GM19372 (cell line): ENCODE measurements around the gene EIF4EBP3.

Source experiments
- ATAC-seq: cut with Tn5 transposase; IDR thresholded peaks from one replicate; pipeline ENCODE4 v1.9.1; 2021; ENCODE audit warnings: mild to moderate bottlenecking, low read depth, moderate library complexity; ENCODE audit not compliant: unreplicated experiment

The EIF4EBP3 gene

DNA sequence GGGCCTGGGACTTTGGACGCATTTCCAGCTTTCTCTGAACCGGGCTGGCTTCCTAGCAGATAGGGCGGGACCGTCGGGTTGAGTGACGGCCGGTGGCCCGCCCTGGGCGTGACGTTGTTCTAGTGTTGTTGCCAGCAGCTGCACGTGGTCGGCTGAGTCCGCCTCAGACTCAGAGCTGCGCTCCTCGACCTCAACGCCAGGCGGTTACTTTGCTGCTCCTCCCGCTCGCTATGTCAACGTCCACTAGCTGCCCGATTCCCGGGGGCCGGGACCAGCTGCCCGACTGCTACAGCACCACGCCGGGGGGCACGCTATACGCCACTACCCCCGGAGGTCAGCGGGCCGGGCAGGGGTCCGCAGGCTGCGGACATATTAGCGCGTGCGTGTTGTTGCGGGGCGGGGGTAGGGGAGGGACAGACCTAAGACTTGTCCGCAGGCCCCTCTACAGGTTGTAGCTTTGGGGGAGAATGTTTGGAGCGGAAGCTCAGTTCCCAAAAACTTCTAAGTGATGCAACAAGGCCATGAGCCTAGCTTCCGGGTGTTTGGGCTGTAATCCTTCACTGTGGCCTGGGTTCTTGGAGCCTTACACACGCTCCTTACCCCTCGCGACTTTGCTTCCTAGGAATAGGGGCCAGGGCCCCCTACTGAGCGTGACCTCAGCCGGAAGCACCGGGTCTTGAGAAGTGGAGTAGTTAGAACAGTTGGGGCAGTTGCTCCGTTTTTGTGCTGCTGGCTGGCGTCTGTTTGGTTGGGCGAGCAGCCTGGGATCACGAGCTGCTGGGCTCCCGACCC lies at the start of gene EIF4EBP3:
TSS of gene EIF4EBP3 (plus strand) at position 155 of the 792 bp plus-strand sequence. CDS start at position 231, 76 bp downstream.
- peak; percentile 99 for ATAC-seq

DNA sequence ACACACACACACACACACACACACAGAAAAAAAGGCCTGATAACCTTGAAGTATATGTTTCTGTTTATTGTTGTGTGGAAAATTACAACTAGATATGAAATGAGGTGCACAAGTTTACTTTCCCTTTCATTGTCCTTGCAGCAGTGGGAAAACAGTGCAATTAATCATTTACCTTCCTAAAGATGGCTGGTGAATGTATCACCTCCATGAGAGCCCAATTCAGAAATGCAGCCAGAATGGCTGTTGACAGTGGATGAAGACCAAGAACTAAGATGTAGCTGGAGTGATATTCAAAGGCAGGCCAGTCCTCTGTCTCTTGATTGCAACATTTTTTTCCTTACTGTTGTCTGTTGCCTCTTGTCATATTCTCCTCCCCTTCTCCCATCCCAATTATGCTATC lies 49.6 kb upstream of the EIF4EBP3 start:
- ATAC-seq, result no peak

DNA sequence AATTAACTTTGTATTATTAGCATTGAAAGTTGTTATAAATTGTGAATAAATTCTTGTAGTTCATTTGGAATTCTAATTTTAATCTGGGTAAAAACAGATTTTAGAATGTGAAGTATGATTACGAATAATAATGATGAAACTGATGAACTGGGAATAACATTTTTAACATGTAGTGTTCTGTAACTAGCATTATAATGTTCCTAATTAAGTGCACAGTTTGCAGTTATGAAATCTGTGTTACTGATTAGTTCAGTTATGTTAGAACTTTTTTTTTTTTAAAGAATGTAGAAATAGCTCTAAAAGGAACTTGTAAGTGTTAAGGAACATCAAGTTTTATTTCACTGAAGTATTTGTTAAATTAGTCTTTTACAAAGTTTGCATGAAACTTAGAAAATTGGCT lies 48.9 kb upstream of the EIF4EBP3 start:
- no peak for ATAC-seq

DNA sequence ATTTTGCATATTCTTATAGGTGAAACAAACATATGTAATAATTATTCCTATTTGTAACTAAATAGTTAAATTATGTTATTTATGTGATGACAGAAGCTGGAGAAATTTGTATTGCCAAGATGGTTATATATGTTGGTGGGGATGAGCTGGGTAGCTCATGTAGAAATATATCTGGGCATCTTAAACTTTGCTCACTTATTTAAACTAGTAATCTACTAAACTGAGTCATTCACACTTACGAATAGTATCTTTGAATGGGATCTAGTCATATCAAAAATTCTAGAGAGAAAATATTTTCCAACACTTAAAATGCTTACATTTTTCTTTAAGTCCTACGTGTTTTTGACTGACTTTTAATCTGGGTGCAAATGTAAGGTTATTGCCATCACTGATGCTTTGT lies 44.6 kb upstream of the EIF4EBP3 start:
- no peak for ATAC-seq

DNA sequence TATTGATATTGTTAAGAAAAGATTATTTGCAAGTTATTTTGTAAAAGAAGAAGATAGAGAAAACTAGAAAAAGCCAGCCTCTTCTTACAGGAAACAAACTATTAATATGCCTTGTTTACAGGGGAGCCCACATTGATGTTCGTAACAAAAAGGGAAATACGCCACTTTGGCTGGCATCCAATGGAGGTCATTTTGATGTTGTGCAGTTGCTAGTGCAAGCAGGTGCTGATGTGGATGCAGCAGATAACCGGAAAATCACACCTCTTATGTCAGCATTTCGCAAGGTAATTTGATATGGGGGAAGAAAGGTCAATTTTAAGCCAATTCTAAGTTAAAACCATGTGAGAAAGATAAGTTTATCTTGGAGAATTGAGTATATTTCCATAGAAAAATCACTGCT lies 37.6 kb upstream of the EIF4EBP3 start:
- no peak for ATAC-seq

DNA sequence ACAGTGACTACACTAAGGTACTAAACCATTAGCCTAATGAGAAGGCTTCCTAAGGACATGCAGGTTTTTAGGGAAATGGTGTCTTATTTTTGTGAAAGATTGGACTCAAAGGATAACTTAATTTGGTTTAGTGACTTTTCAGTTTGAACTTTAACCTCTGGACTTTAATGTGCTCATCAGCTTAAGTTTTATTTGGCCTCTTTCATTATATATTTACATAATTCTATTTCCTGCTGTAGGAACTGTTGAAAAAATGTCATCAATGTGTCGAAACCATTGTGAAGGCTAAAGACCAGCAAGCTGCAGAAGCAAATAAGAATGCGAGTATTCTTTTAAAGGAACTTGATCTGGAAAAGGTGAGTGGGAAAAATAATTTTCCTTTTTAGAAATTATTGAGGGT lies 34.3 kb upstream of the EIF4EBP3 start:
- ATAC-seq, result no peak

DNA sequence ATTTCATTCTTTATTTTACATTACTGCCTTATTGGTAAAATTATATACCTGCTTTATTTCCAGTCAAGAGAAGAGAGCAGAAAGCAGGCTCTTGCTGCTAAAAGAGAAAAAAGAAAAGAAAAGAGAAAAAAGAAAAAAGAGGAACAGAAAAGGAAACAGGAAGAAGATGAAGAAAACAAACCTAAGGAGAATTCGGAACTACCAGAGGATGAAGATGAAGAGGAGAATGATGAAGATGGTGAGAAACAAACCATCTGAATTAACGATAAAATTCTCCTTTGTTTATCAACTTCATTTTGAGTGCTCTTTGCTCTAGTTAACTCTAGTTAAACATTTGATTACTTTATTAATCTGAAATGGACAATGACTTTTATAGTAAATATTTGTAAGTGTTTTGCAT lies 23.5 kb upstream of the EIF4EBP3 start:
- no peak for ATAC-seq

DNA sequence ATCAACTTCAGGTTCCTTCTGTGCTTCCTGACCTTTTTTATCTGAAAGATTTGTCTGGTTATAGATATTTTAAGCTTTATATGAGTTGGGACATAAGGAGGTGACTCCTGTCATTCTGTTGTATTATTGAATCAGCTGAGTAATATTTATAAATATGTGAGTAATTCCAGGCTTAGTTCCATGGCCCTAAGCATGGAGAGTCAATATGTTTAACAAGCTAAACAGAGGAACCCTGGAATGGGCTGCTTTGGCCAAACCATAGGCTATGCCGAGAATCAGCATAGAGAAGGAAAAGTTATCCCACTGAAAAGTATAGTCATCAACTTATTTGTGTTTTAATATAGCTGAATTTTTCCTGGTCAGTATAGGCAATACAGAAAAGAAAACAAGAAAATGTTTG lies 7.2 kb upstream of the EIF4EBP3 start:
- ATAC-seq, result no peak

DNA sequence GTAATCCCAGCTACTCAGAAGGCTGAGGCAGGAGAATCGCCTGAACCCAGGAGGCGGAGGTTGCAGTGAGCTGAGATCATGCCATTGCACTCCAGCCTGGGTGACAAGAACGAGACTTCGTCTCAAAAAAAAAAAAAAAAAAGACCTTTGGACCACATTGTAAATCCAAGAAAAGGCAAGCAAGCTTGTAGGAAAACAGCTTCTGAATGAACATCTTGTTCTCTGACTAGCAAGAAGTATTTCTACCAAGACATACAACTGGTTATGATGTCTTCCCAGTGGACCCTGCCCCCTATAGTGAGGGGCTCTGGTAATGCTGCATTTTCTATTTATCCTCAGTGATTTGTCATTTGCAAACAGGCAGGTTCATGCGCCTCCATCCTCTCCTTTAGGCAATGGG lies 4.5 kb upstream of the EIF4EBP3 start:
- no peak for ATAC-seq

DNA sequence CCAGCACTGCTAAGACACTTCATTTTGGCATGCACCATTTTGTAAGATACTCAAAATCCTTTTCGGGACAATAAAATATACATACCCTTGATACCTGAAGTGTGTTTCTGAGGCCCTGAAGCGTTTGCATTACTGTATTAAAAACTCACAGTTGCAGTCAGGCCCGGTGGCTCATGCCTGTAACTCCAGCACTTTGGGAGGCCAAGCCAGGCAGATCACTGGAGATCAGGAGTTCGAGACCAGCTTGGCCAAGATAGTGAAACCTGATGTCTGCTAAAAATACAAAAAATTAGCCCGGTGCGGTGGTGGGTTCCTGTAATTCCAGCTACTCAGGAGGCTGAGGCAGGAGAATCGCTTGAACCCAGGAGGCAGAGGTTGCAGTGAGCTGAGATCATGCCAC lies 2.5 kb upstream of the EIF4EBP3 start:
- ATAC-seq, result no peak

DNA sequence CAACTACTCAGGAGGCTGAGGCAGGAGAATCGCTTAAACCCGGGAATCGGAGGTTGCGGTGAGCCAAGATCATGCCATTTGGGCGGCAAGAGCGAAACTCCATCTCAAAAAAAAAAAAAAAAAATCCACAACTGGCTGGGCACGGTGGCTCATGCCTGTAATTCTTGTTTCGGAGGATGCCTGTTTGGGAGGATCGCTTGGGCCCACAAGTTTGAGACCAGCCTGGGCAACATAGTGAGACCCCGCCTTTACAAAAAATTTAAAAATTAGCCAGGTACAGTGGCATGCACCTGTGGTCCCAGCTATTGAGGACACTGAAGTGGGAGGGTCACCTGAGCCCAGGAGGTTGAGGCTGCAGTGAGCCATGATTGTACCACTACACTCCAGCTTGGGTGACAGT lies 1.9 kb upstream of the EIF4EBP3 start:
- no peak for ATAC-seq

DNA sequence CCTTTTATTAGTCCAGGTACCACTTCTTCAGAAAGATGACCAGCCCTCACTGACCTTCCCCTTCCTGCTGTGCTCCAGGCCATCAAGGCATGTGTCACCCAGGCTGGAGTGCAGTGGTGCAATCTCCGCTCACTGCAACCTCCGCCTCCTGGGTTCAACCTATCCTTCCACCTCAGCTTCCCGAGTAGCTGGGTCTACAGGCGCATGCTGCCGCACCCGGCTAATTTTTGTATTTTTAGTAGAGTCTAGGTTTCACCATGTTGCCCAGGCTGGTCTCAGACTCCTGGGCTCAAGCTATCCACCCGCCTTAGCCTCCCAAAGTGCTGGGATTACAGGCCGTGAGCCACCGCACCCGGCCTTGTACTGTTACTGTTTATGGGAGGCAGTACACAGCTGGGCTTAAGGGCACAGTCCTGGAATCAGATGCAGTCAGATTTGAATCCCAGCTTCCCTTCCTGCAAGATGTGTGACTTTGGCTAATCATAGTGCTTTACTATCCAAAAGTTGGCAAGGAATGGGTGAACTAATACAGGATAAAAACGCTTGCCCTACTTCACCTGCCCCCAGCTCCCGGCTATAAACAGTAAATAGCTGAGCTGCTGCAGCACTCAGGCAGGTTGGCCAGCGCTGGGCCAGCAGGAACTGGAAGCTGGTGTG lies 483 bp upstream of the EIF4EBP3 start:
- no peak for ATAC-seq

DNA sequence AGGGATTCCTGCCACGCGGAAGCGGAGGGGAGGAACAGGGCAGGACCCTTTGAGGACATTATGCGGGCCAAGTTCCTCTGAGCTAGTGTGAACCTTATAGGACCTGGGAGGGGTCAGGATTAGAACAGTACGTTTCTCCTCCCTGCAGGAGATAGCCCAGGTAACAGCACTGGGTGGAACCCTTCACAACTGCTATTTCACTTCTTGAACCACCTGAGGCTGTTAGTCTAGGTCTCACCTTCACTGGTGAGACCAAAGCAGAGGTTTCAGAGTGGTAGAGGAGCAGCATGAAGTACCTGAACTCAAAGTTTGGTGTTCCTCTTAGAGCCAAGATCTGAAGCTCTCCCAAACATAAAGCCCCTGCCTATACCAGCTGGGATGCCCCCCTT lies 832 bp downstream of the EIF4EBP3 start:
- no peak for ATAC-seq

DNA sequence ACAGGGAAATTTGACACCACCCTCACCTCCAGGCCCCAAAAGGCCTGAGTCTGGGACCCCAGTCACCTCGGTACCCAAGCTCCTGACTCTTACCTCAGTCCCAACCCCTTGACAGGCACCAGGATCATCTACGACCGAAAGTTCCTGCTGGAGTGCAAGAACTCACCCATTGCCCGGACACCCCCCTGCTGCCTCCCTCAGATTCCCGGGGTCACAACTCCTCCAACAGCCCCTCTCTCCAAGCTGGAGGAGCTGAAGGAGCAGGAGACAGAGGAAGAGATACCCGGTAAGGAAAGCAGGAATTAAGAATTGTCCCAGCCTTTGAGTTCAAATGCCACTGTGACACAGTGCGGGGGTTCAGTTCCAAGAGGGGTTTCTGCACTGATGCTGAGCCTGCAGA lies 1.3 kb downstream of the EIF4EBP3 start:
- ATAC-seq, result no peak

DNA sequence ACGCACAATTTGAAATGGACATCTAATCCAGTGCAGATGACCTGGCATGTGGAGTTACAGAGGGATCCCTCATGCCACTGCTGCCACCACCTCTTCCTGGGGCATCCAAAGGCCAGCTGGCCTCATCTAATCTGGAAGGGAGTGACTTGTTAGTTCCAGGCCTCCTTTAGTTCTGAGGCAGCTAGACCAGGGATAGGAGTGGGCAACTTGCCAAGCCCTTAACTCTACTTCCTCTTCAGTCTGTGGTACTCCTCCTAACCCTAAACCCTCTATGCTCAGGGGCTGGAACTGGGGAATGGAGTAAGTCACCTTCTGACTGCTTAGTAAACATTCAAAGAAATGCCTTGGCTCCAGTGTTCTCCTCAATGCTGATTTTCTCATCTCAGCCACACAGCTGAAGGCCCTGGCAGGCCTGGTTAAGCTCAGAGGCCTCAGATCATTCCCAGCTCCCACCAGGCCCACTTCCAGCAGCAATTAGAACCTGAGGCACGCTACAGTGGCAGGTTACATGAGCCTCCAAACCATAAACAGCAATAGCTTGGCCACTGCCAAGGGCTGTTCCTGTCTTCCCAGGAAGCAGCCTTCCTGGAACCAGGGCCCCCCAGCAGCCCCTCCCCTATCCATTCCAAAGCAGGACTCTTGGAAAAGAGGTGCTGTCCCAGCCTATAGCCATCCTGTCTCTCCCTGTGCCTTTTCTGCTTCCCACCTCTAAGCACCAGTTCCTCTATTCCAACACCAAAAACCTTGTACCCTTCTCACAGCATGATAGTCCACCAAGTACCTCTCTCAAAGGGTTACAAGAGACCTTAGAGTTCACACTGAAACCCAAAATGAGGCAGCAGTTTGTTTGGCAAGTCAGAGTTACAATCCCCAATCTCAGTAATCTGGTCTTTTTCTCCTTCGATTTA lies 2.0 kb downstream of the EIF4EBP3 start:
- no peak for ATAC-seq

DNA sequence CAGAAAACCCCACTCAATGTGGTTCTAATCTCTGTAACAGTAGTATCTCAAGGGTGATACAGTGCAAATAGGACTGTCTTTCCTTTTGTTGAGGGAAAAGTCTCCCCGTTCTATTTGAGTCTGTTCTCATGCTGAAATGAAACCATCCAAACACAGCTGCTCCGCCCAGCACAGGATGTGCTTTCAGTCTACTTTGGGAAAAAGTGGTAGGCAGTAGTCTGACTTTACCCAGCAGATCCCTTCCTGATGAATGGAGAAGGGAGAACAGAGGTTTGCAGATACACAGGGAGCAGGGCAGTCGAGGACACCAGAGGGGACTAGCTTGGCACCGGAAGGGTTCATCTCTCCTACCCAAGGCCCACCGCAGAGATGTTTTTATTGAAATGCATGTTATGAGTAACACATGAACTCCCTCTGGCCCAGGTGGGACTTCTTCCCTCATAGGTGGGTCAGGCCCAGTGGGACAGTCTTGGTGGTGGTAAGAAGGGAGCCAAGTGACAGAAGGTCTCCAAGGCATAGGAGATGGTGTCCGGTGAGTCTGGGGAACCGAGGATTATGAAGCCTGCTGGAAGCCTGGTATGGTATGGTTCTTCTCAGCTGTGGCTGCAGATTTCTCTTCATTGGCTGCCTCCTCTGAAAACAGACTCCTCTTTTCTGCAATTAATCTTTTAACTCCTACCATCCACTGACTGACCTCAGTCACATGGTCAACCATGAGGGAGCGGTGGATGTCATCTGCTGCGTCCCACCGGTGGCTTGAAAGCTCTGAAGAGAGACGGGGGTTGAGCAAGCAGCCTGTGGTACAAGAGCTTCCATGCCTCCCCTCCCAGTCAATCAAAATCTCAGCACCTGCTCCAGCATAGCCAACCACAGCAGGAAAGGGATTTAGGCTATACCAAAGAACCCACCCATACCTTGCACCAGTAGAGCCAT lies 3.0 kb downstream of the EIF4EBP3 start:
- no peak for ATAC-seq

DNA sequence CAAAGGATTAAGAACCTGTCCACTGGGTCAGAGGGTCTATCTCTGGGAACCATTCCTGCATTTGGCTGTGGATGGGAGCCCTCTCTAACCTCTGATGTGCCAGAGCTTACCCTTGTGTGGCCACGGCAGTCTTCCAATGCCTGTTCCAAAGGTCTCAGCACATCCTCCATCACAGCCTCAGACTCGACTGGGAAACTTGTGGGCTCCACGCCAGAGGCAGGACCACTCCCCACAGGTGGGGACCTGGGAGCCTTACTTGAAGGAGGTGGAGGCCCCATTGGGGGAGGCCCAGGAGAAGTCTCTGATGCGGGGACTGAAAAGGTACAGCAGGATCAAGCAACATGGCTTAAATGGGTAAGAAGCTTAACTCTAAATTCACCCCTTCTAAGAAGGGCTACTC lies 4.4 kb downstream of the EIF4EBP3 start:
- no peak for ATAC-seq

DNA sequence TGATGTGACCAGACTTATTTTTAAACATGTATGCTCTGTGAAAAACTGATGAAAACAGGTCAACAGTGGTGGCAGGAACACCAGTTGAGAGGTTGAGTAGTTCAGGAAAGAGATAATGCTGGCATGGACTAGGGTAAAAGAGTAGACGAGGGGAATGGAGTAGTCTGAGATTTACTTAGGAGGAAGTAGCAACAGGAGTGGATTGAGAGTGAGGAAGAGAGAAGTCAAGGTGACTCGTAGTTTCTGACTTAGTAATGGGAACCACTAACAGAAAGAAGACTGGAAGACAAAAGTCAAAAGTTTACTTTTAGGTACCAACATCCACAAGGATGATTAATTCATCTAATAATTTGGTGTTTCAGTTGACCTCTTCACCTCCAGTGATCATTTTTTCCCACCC lies 6.2 kb downstream of the EIF4EBP3 start:
- no peak for ATAC-seq

DNA sequence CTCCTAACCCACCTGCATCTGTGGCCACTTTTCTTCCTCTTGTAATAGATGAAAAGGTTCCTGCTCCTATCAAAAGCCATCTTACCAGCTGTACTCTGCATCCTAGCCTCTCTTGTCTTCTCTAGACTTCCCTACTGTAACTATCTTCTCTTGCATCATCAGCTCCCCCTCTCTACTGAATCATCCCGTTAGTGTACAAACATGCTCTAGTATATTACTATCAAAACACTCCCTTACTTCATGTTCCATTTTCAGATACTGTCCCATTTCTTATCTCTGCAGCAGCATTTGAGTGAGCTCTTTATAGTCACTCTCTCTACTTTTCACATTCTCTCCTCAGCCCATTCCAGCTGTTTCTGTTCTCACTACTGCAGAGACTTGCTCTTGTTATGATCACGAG lies 7.0 kb downstream of the EIF4EBP3 start:
- ATAC-seq, result no peak

DNA sequence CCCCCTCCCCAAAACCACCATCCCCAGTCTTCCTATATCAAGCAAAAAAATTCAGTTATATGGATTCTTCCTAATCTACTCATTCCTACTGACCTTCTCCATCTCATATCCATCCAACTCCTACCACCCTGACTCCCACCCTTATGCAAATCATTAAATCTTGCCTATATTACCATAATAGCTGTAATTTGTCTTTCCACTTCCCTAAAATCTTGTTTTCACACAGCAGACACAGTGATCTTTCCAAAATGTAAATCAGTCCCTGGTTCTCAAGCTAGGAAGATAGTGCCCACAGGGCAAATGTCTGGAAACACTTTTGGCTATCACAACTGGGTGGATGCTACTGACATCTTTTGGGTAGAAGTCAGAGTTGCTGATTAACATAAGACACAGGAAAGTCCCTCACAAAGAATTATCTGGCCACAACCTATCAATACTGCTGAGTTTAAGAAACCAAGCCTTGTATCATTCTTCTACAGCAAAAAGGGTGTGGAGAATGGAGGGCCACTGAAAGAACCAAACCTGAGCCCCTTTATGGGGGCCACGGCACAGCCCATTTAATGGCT lies 8.4 kb downstream of the EIF4EBP3 start:
- ATAC-seq, result no peak
